ENCODE measurements around the gene LIFR. TPM values are rescaled to one million over a fixed set of nuclear protein-coding genes. Genes with fewer than 3 reads are reported as not detected.
A peak's percentile ranks its signal among the peaks of the same experiment; 100 is the strongest.
"Not testable (repeated sequence)": the region's sequence is repeated elsewhere in the genome, so short reads cannot be mapped to it uniquely, and the experiment has no call there.

Gene LIFR, protein sequence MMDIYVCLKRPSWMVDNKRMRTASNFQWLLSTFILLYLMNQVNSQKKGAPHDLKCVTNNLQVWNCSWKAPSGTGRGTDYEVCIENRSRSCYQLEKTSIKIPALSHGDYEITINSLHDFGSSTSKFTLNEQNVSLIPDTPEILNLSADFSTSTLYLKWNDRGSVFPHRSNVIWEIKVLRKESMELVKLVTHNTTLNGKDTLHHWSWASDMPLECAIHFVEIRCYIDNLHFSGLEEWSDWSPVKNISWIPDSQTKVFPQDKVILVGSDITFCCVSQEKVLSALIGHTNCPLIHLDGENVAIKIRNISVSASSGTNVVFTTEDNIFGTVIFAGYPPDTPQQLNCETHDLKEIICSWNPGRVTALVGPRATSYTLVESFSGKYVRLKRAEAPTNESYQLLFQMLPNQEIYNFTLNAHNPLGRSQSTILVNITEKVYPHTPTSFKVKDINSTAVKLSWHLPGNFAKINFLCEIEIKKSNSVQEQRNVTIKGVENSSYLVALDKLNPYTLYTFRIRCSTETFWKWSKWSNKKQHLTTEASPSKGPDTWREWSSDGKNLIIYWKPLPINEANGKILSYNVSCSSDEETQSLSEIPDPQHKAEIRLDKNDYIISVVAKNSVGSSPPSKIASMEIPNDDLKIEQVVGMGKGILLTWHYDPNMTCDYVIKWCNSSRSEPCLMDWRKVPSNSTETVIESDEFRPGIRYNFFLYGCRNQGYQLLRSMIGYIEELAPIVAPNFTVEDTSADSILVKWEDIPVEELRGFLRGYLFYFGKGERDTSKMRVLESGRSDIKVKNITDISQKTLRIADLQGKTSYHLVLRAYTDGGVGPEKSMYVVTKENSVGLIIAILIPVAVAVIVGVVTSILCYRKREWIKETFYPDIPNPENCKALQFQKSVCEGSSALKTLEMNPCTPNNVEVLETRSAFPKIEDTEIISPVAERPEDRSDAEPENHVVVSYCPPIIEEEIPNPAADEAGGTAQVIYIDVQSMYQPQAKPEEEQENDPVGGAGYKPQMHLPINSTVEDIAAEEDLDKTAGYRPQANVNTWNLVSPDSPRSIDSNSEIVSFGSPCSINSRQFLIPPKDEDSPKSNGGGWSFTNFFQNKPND
- total RNA-seq: 0.12 TPM in 2 replicates

- H3K27ac Mint-ChIP-seq: peak within 1 kb of the TSS; percentile 67
- H3K9me3 Mint-ChIP-seq: no peaks in the 10 kb centered on the region
- intact Hi-C loops (cut with micrococcal nuclease): loop anchor here (2.0 to 5.0 kb wide), 2 partner anchors 116 to 251 kb away; no protein-coding TSS in a partner anchor
- H3K27me3 Mint-ChIP-seq: peaks cover 66% of the 10 kb centered on the region
- H3K4me1 Mint-ChIP-seq: peaks cover 7% of the 10 kb centered on the region
- H3K4me3 Mint-ChIP-seq: peak within 1 kb of the TSS; percentile 88
- no peaks in the 10 kb centered on the region for H3K36me3 Mint-ChIP-seq (ENCODE audit: low read depth)
- DNase-seq: peak; percentile 87
These were observed at the start of gene LIFR for GRCh38 chr5:38556599-38557307. LIFR (minus strand) TSS chr5:38556646; CDS start chr5:38530647, 25,999 bp downstream.

GRCh38 chr5:38605610-38606009, 49.2 kb upstream of the LIFR start:
- Mint-ChIP-seq H3K27ac (no peak overlapping the region), H3K4me1 (no peaks in the 10 kb centered on the region), H3K4me3 (no peak overlapping the region), H3K36me3 (ENCODE audit: low read depth) (no peaks in the 10 kb centered on the region), H3K27me3 (peaks cover 6% of the 10 kb centered on the region), H3K9me3 (no peaks in the 10 kb centered on the region)
- intact Hi-C loops (cut with micrococcal nuclease): no loop called here
- no peak for DNase-seq

DNA sequence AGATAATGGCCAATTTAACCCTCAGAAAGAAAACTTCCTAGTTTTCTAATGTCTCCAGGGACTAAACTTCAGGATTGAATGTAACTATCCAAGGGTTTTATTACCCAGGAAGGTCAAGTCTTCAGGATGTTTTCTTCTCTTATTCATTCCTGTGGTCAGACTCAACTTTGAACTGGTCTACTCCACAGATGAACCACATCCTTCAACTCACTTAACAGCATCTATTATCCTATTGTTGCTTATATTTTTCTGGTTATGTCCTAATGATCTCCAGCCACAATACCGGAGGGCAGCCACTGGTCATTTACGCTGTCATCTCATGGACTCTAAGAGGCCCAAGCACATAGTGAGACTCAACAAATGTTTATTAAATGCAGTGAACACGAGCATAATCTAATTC, 47.2 kb upstream of the LIFR start:
- Mint-ChIP-seq H3K36me3 (ENCODE audit: low read depth) (no peaks in the 10 kb centered on the region), H3K4me3 (no peak overlapping the region), H3K27ac (no peak overlapping the region), H3K9me3 (no peaks in the 10 kb centered on the region), H3K27me3 (peaks cover 3% of the 10 kb centered on the region), H3K4me1 (no peaks in the 10 kb centered on the region)
- no peak for DNase-seq
- intact Hi-C loops (cut with micrococcal nuclease): no loop called here

- Mint-ChIP-seq H3K4me3 (no peak overlapping the region), H3K36me3 (ENCODE audit: low read depth) (no peaks in the 10 kb centered on the region), H3K27ac (no peak overlapping the region), H3K4me1 (no peaks in the 10 kb centered on the region), H3K9me3 (no peaks in the 10 kb centered on the region), H3K27me3 (no peaks in the 10 kb centered on the region)
- DNase-seq: no peak
- intact Hi-C loops (cut with micrococcal nuclease): no loop called here
These were observed 46.2 kb upstream of the LIFR start for GRCh38 chr5:38602641-38603040.

DNA sequence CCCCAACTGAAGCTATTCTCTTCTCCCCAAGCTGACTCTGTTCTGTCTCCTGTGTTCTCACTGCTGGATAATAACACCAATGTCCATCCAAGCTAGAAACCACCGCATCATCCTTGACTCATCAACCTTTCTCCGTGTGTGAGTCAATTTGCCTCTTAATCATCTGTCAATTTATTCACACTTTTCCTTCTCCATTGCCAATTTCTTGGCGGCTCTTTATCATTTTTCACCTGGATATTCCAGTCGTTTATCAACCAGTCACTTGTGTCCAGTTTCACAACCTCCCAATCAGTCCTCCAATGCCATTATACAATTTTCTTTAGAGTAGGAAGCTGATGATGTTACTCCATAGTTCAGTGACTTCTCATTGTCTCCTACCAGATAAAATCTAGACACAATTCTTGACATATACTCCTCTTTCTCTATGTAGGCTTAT, 45.4 kb upstream of the LIFR start:
- intact Hi-C loops (cut with micrococcal nuclease): no loop called here
- Mint-ChIP-seq H3K27me3 (no peaks in the 10 kb centered on the region), H3K4me3 (no peak overlapping the region), H3K9me3 (no peaks in the 10 kb centered on the region), H3K36me3 (ENCODE audit: low read depth) (no peaks in the 10 kb centered on the region), H3K27ac (no peak overlapping the region), H3K4me1 (no peaks in the 10 kb centered on the region)
- DNase-seq: no peak

- intact Hi-C loops (cut with micrococcal nuclease): no loop called here
- Mint-ChIP-seq H3K36me3 (ENCODE audit: low read depth) (no peaks in the 10 kb centered on the region), H3K9me3 (no peaks in the 10 kb centered on the region), H3K27ac (no peak overlapping the region), H3K27me3 (no peaks in the 10 kb centered on the region), H3K4me3 (no peak overlapping the region), H3K4me1 (no peaks in the 10 kb centered on the region)
- no peak for DNase-seq
These were observed 44.9 kb upstream of the LIFR start for GRCh38 chr5:38601133-38601862.

GRCh38 chr5:38600329-38601045, 44.0 kb upstream of the LIFR start:
- Mint-ChIP-seq H3K4me3 (no peak overlapping the region), H3K27me3 (no peaks in the 10 kb centered on the region)
- intact Hi-C loops (cut with micrococcal nuclease): no loop called here

DNA sequence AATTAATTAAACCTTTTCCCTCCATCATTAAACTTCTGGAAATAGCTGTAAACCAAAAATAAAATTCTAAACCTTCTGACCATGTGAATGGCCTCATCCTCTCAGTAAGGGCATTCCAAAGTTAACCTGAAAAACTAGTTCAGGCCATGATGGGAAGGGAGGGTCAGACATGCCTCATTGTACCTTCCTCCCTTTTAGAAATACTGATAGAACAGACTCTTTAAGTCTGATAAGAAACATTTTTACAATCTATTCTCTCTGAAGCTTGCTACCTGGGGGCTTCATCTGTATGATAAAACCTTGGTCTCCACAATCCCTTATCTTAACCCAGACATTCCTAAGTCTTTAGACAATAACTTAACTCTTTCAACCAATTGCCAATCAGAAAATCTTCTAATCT, 43.3 kb upstream of the LIFR start:
- H3K27ac Mint-ChIP-seq; H3K27me3 Mint-ChIP-seq; H3K36me3 Mint-ChIP-seq (ENCODE audit: low read depth); intact Hi-C loops (cut with micrococcal nuclease); DNase-seq; H3K9me3 Mint-ChIP-seq; H3K4me3 Mint-ChIP-seq; H3K4me1 Mint-ChIP-seq: not testable (repeated sequence)

More at GRCh38 chr5:38600329-38601045, 44.0 kb upstream of the LIFR start:
- Mint-ChIP-seq H3K9me3 (no peaks in the 10 kb centered on the region), H3K27ac (no peak overlapping the region), H3K36me3 (ENCODE audit: low read depth) (no peaks in the 10 kb centered on the region), H3K4me1 (no peaks in the 10 kb centered on the region)
- no peak for DNase-seq

GRCh38 chr5:38598994-38599617, 42.7 kb upstream of the LIFR start:
- no peak overlapping the region for H3K4me3 Mint-ChIP-seq
- H3K4me1 Mint-ChIP-seq: no peaks in the 10 kb centered on the region
- no peak overlapping the region for H3K27ac Mint-ChIP-seq
- intact Hi-C loops (cut with micrococcal nuclease): no loop called here
- H3K36me3 Mint-ChIP-seq (ENCODE audit: low read depth): no peaks in the 10 kb centered on the region
- no peaks in the 10 kb centered on the region for H3K27me3 Mint-ChIP-seq
- H3K9me3 Mint-ChIP-seq: no peaks in the 10 kb centered on the region
- DNase-seq: no peak

GRCh38 chr5:38598296-38598993, 42.0 kb upstream of the LIFR start:
- no peak overlapping the region for H3K27ac Mint-ChIP-seq
- no peaks in the 10 kb centered on the region for H3K4me1 Mint-ChIP-seq
- DNase-seq: no peak
- H3K36me3 Mint-ChIP-seq (ENCODE audit: low read depth): no peaks in the 10 kb centered on the region
- no peaks in the 10 kb centered on the region for H3K9me3 Mint-ChIP-seq
- no peak overlapping the region for H3K4me3 Mint-ChIP-seq
- intact Hi-C loops (cut with micrococcal nuclease): no loop called here
- H3K27me3 Mint-ChIP-seq: no peaks in the 10 kb centered on the region

- intact Hi-C loops (cut with micrococcal nuclease): no loop called here
- Mint-ChIP-seq H3K4me1 (no peaks in the 10 kb centered on the region), H3K4me3 (no peak overlapping the region), H3K36me3 (ENCODE audit: low read depth) (no peaks in the 10 kb centered on the region), H3K9me3 (no peaks in the 10 kb centered on the region), H3K27ac (no peak overlapping the region), H3K27me3 (no peaks in the 10 kb centered on the region)
- no peak for DNase-seq
These were observed 40.5 kb upstream of the LIFR start for GRCh38 chr5:38596981-38597380.

Data from activated CD4-positive, alpha-beta T cell treated with anti-CD3 and anti-CD28 coated beads, Interleukin-2, amount 10 ng/mL, durations not matched to agents 24 days and 14 days (primary cell).